ENCODE measurements around the gene PROB1. TPM values are rescaled to one million over a fixed set of nuclear protein-coding genes. Genes with fewer than 3 reads are reported as not detected.
A peak's percentile ranks its signal among the peaks of the same experiment; 100 is the strongest.

PROB1 gene
- total RNA-seq, 4 donors from 2014 or later: 0.25 to 0.47 (median 0.33) TPM

GRCh38 chr5:139396691-139397090 is 1.8 kb upstream of the PROB1 start:
- TF ChIP-seq CTCF (IDR thresholded peaks at IDR 0.05): no peak
- no peak for TF ChIP-seq POLR2A (IDR thresholded peaks at IDR 0.05)
- intact Hi-C loops (cut with DNase I; ENCODE audit: low total_unique reads): no loop called here

GRCh38 chr5:139395844-139396640 is 1.1 kb upstream of the PROB1 start:
- DNase-seq (ENCODE audit: low spot score in 2 of 2): no peak
- intact Hi-C loops (cut with DNase I; ENCODE audit: low total_unique reads): no loop called here
- TF ChIP-seq POLR2A (IDR thresholded peaks at IDR 0.05): no peak
- no peak for TF ChIP-seq CTCF (IDR thresholded peaks at IDR 0.05)
- WGBS, 2 donors: 85 to 89% methylated on average over 8 of the region's 8 CpGs
- H3K4me3 ChIP-seq (ENCODE audit: low read depth, poor library complexity, severe bottlenecking): no peak overlapping the region

More at GRCh38 chr5:139396691-139397090, 1.8 kb upstream of the PROB1 start:
- no peak overlapping the region for H3K4me3 ChIP-seq (ENCODE audit: low read depth, poor library complexity, severe bottlenecking)
- 93 to 98% methylated on average over 8 of the region's 8 CpGs for WGBS, 2 donors
- DNase-seq (ENCODE audit: low spot score in 2 of 2): no peak

- no peak for TF ChIP-seq POLR2A (IDR thresholded peaks at IDR 0.05)
- no peak for TF ChIP-seq CTCF (IDR thresholded peaks at IDR 0.05)
- no peak overlapping the region for H3K4me3 ChIP-seq (ENCODE audit: low read depth, poor library complexity, severe bottlenecking)
- WGBS, 2 donors: 3% methylated on average over 22 of the region's 62 CpGs; no CpG with 5 or more reads in 1 of the 2 donors
- no peak for DNase-seq (ENCODE audit: low spot score in 2 of 2)
- intact Hi-C loops (cut with DNase I; ENCODE audit: low total_unique reads): no loop called here
These were observed 716 bp downstream of the PROB1 start for GRCh38 chr5:139394123-139394653.

- intact Hi-C loops (cut with DNase I; ENCODE audit: low total_unique reads): no loop called here
- 12 to 14% methylated on average over 30 to 32 of the region's 49 CpGs for WGBS, 2 donors
- no peak for DNase-seq (ENCODE audit: low spot score in 2 of 2)
- TF ChIP-seq POLR2A (IDR thresholded peaks at IDR 0.05) (no peak), CTCF (IDR thresholded peaks at IDR 0.05) (no peak)
- no peak overlapping the region for H3K4me3 ChIP-seq (ENCODE audit: low read depth, poor library complexity, severe bottlenecking)
These were observed 1.3 kb downstream of the PROB1 start for GRCh38 chr5:139393497-139394122.

GRCh38 chr5:139392678-139393496 is 2.0 kb downstream of the PROB1 start:
- WGBS, 2 donors: 3 to 6% methylated on average over 17 to 53 of the region's 77 CpGs
- H3K4me3 ChIP-seq (ENCODE audit: low read depth, poor library complexity, severe bottlenecking): peak overlapping the region; percentile 22
- intact Hi-C loops (cut with DNase I; ENCODE audit: low total_unique reads): no loop called here
- no peak for DNase-seq (ENCODE audit: low spot score in 2 of 2)
- TF ChIP-seq POLR2A (IDR thresholded peaks at IDR 0.05): no peak
- TF ChIP-seq CTCF (IDR thresholded peaks at IDR 0.05): no peak

Measured in lower leg skin (tissue), 4 donors.